GM20000 (cell line): ENCODE measurements around the gene MEF2D.

Source experiments
- DNase-seq: peaks from one replicate; pipeline ENCODE4 v3.0.0; 2012; ENCODE audit warnings: low spot score
- CTCF ChIP-seq: IDR thresholded peaks from 2 replicates; pipeline ENCODE4 v1.5.1; 2012; ENCODE audit warnings: mild to moderate bottlenecking, control low read depth; ENCODE audit errors: extremely low read depth, missing control alignments

MEF2D gene

GRCh38 chr1:156525071-156525501 lies 24.5 kb upstream of the MEF2D start:
- peak; percentile 34 for DNase-seq
- TF ChIP-seq CTCF, result no peak

- peak; percentile 42 for DNase-seq
- TF ChIP-seq CTCF, result no peak
These were observed 23.9 kb upstream of the MEF2D start for GRCh38 chr1:156524481-156524869.

- no peak for TF ChIP-seq CTCF
- no peak for DNase-seq
These were observed 23.4 kb upstream of the MEF2D start for GRCh38 chr1:156523801-156524480.

- TF ChIP-seq CTCF, result no peak
- no peak for DNase-seq
These were observed 21.9 kb upstream of the MEF2D start for GRCh38 chr1:156522443-156522970.

- no peak for DNase-seq
These were observed 17.2 kb upstream of the MEF2D start for GRCh38 chr1:156517748-156518147.

GRCh38 chr1:156516821-156517220 lies 16.2 kb upstream of the MEF2D start:
- no peak for DNase-seq
- TF ChIP-seq CTCF, result no peak

More at GRCh38 chr1:156517748-156518147, 17.2 kb upstream of the MEF2D start:
- TF ChIP-seq CTCF, result no peak

- no peak for TF ChIP-seq CTCF
- no peak for DNase-seq
These were observed 15.4 kb upstream of the MEF2D start for GRCh38 chr1:156515956-156516355.
